WTC11 (cell line): ENCODE measurements around the gene DBT.

Experiments
- ETV6 ChIP-seq: sonication (generic); formaldehyde crosslinking; IDR thresholded peaks from 2 replicates; pipeline ENCODE4 v1.8.1; 2022; ENCODE audit warnings: mild to moderate bottlenecking, missing genetic modification reagents
- FOXK1 ChIP-seq: sonication (generic); formaldehyde crosslinking; IDR thresholded peaks from 2 replicates; pipeline ENCODE4 v1.8.0; 2022; ENCODE audit warnings: mild to moderate bottlenecking, moderate library complexity, missing genetic modification reagents
- GABPB1 ChIP-seq: sonication (generic); formaldehyde crosslinking; IDR thresholded peaks from 2 replicates; pipeline ENCODE4 v1.8.1; 2023; ENCODE audit warnings: mild to moderate bottlenecking, missing genetic modification reagents
- JAZF1 ChIP-seq: fragments of 250-450 bp; sonication (Bioruptor Pico); IDR thresholded peaks from 2 replicates; pipeline ENCODE4 v1.9.0; 2021; ENCODE audit warnings: moderate library complexity, mild to moderate bottlenecking, inconsistent platforms
- KAT7 ChIP-seq: sonication (generic); formaldehyde crosslinking; IDR thresholded peaks from 2 replicates; pipeline ENCODE4 v1.8.1; 2023; ENCODE audit warnings: missing genetic modification reagents, mild to moderate bottlenecking, borderline replicate concordance
- NR3C1 ChIP-seq: sonication (generic); formaldehyde crosslinking; conservative IDR thresholded peaks from 2 replicates; pipeline ENCODE4 v1.8.1; 2023; ENCODE audit warnings: low read depth, mild to moderate bottlenecking, missing genetic modification reagents
- PRRX2 ChIP-seq: fragments of 250-450 bp; sonication (Bioruptor Pico); IDR thresholded peaks from 2 replicates; pipeline ENCODE4 v1.8.0; 2021; ENCODE audit warnings: mild to moderate bottlenecking
- SP1 ChIP-seq: sonication (generic); formaldehyde crosslinking; conservative IDR thresholded peaks from 2 replicates; pipeline ENCODE4 v1.8.1; 2022; ENCODE audit warnings: missing genetic modification reagents
- ZNF121 ChIP-seq: sonication (generic); formaldehyde crosslinking; IDR thresholded peaks from 2 replicates; pipeline ENCODE4 v1.8.0; 2023; ENCODE audit warnings: missing genetic modification reagents
- ZNF138 ChIP-seq: sonication (generic); formaldehyde crosslinking; conservative IDR thresholded peaks from 2 replicates; pipeline ENCODE4 v1.8.1; 2022; ENCODE audit warnings: mild to moderate bottlenecking, moderate library complexity, missing genetic modification reagents
- TF ChIP-seq, protein P1 (sequence below): fragments of 200-600 bp; IDR thresholded peaks from 2 replicates; pipeline ENCODE4 v1.8.0; 2022; ENCODE audit warnings: antibody characterized with exemption
- TF ChIP-seq, protein P2 (sequence below): sonication (generic); formaldehyde crosslinking; IDR thresholded peaks from 2 replicates; pipeline ENCODE4 v1.8.0; 2022; ENCODE audit warnings: mild to moderate bottlenecking, missing genetic modification reagents

DNA sequence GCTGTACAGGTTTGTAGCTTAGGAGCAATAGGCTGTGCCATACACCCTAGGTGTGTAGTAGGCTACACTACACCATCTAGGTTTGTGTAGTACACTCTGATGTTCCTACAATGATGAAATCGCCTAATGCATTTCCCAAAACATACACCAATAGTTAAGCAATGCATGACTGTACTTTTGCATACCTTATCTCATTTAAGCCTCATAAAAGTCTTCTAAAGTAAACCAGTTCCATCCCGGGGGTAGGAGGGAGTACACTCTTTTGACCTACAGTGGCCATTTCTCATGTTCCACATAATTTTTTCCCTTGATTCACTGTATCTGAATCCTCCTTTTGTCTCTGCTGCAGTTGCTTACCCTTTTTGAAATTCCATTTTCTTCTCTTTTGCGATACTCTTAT, 104.5 kb downstream of the DBT start:
- TF ChIP-seq, protein P1, sequence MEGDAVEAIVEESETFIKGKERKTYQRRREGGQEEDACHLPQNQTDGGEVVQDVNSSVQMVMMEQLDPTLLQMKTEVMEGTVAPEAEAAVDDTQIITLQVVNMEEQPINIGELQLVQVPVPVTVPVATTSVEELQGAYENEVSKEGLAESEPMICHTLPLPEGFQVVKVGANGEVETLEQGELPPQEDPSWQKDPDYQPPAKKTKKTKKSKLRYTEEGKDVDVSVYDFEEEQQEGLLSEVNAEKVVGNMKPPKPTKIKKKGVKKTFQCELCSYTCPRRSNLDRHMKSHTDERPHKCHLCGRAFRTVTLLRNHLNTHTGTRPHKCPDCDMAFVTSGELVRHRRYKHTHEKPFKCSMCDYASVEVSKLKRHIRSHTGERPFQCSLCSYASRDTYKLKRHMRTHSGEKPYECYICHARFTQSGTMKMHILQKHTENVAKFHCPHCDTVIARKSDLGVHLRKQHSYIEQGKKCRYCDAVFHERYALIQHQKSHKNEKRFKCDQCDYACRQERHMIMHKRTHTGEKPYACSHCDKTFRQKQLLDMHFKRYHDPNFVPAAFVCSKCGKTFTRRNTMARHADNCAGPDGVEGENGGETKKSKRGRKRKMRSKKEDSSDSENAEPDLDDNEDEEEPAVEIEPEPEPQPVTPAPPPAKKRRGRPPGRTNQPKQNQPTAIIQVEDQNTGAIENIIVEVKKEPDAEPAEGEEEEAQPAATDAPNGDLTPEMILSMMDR = no peak
- TF ChIP-seq JAZF1 (CRISPR knock-in tag) (no peak), PRRX2 (CRISPR knock-in tag) (no peak), ZNF121 (CRISPR knock-in tag) (no peak), GABPB1 (CRISPR knock-in tag) (no peak), SP1 (no peak), NR3C1 (no peak), KAT7 (no peak), FOXK1 (no peak), ETV6 (CRISPR knock-in tag) (no peak), ZNF138 (CRISPR knock-in tag) (no peak)
- TF ChIP-seq, protein P2, sequence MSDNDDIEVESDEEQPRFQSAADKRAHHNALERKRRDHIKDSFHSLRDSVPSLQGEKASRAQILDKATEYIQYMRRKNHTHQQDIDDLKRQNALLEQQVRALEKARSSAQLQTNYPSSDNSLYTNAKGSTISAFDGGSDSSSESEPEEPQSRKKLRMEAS (CRISPR knock-in tag) = no peak
